Neural cell (in vitro differentiated cells): Measurements from ENCODE around the gene LPCAT3. TPM values are rescaled to one million over a fixed set of nuclear protein-coding genes. Genes with fewer than 3 reads are reported as not detected.

ENCODE experiments used
- H2AFZ ChIP-seq: fragments of 200-600, 300-800 bp; sonication (generic), shearing (Covaris generic); 2 replicates; pipeline ENCODE4 v1.6.0; 2014; ENCODE audit warnings: low read depth, mild to moderate bottlenecking, antibody characterized with exemption, low read length, moderate library complexity
- H3F3A ChIP-seq: fragments of 200-600 bp; shearing (Covaris generic); 2 replicates; pipeline ENCODE4 v1.6.1; 2016; ENCODE audit warnings: mild to moderate bottlenecking, moderate library complexity, mixed read lengths, antibody characterized with exemption, low read length; ENCODE audit not compliant: insufficient read depth, poor library complexity, severe bottlenecking
- H3K27ac ChIP-seq: fragments of 200-600, 300-800 bp; sonication (generic), shearing (Covaris generic); 2 replicates; pipeline ENCODE4 v1.5.1; 2014; ENCODE audit warnings: mild to moderate bottlenecking, low read length, moderate library complexity
- H3K27me3 ChIP-seq: fragments of 300-800, 200-600 bp; sonication (generic), shearing (Covaris generic); 2 replicates; pipeline ENCODE4 v1.6.0; 2014; ENCODE audit warnings: mild to moderate bottlenecking, low read depth, low read length, moderate library complexity; ENCODE audit not compliant: insufficient read depth
- H3K36me3 ChIP-seq: fragments of 300-800, 200-600 bp; sonication (generic), shearing (Covaris generic); 2 replicates; pipeline ENCODE4 v1.5.1; 2014; ENCODE audit warnings: mild to moderate bottlenecking, antibody characterized with exemption, low read length, moderate library complexity; ENCODE audit not compliant: insufficient read depth
- H3K4me2 ChIP-seq: fragments of 300-800, 200-600 bp; sonication (generic), shearing (Covaris generic); 2 replicates; pipeline ENCODE4 v1.6.0; 2014; ENCODE audit warnings: mild to moderate bottlenecking, low read length
- H3K4me3 ChIP-seq: fragments of 300-800, 200-600 bp; sonication (generic), shearing (Covaris generic); 2 replicates; pipeline ENCODE4 v1.5.1; 2014; ENCODE audit warnings: mild to moderate bottlenecking, low read length, moderate library complexity
- H3K79me2 ChIP-seq: fragments of 200-600 bp; shearing (Covaris generic); replicated peaks from 2 replicates; pipeline ENCODE4 v1.6.0; 2014; ENCODE audit warnings: mild to moderate bottlenecking, low read length, moderate library complexity; ENCODE audit not compliant: insufficient read depth
- H3K9ac ChIP-seq: fragments of 300-800, 200-600 bp; sonication (generic), shearing (Covaris generic); 2 replicates; pipeline ENCODE4 v1.6.1; 2016; ENCODE audit warnings: mild to moderate bottlenecking, low read length, mixed read lengths
- H3K9me2 ChIP-seq: fragments of 200-600 bp; shearing (Covaris generic); 2 replicates; pipeline ENCODE4 v1.6.1; 2016; ENCODE audit warnings: mild to moderate bottlenecking, low read length, mixed read lengths; ENCODE audit not compliant: insufficient read depth
- H3K9me3 ChIP-seq: fragments of 200-600, 300-800 bp; sonication (generic), shearing (Covaris generic); 2 replicates; pipeline ENCODE4 v1.6.1; 2016; ENCODE audit warnings: mild to moderate bottlenecking, mixed run types, low read length, moderate library complexity, mixed read lengths
- H4K20me1 ChIP-seq: fragments of 200-600 bp; shearing (Covaris generic); 2 replicates; pipeline ENCODE4 v1.6.1; 2016; ENCODE audit warnings: mild to moderate bottlenecking, mixed run types; ENCODE audit not compliant: insufficient read depth
- EP300 ChIP-seq: fragments of 450-650 bp; conservative IDR thresholded peaks from 2 replicates; pipeline ENCODE4 v1.6.1; 2014; ENCODE audit warnings: antibody characterized with exemption, mild to moderate bottlenecking, moderate library complexity; ENCODE audit not compliant: poor library complexity, severe bottlenecking
- EZH2 ChIP-seq: fragments of 200-600, 300-800 bp; shearing (Covaris generic), sonication (generic); IDR thresholded peaks from 2 replicates; pipeline ENCODE4 v1.6.1; 2014; ENCODE audit warnings: antibody characterized with exemption, low read length, borderline replicate concordance, mild to moderate bottlenecking; ENCODE audit not compliant: insufficient read depth, poor library complexity, severe bottlenecking
- MXI1 ChIP-seq: fragments of 450-650 bp; conservative IDR thresholded peaks from 2 replicates; pipeline ENCODE4 v1.6.1; 2014; ENCODE audit warnings: antibody characterized with exemption, mild to moderate bottlenecking; ENCODE audit not compliant: poor library complexity, severe bottlenecking
- POLR2AphosphoS5 ChIP-seq: IDR thresholded peaks from 2 replicates; pipeline ENCODE4 v1.6.1; 2012
- RAD21 ChIP-seq: fragments of 450-650 bp; conservative IDR thresholded peaks from 2 replicates; pipeline ENCODE4 v1.6.1; 2014; ENCODE audit warnings: antibody characterized with exemption, mild to moderate bottlenecking, moderate library complexity
- SMC3 ChIP-seq: fragments of 450-650 bp; conservative IDR thresholded peaks from 2 replicates; pipeline ENCODE4 v1.6.1; 2014; ENCODE audit warnings: antibody characterized with exemption, mild to moderate bottlenecking, moderate library complexity; ENCODE audit not compliant: poor library complexity
- TAF1 ChIP-seq: IDR thresholded peaks from 2 replicates; pipeline ENCODE4 v1.6.1; 2012; ENCODE audit warnings: low read depth
- polyA plus RNA-seq: library from polyadenylated mRNA; depleted of rRNA; stranded (reverse); fragments of >200 nt; gene quantifications from 2 replicates; pipeline ENCODE4 v1.2.3, GENCODE V29; 2014
- TF ChIP-seq, protein P1 (sequence below): IDR thresholded peaks from 2 replicates; pipeline ENCODE4 v1.6.1; 2012; ENCODE audit warnings: borderline replicate concordance
- TF ChIP-seq, protein P2 (sequence below): fragments of 450-650 bp; IDR thresholded peaks from 2 replicates; pipeline ENCODE4 v1.5.1; 2014; ENCODE audit warnings: antibody characterized with exemption, mild to moderate bottlenecking, moderate library complexity; ENCODE audit not compliant: poor library complexity, severe bottlenecking

LPCAT3 gene
- polyA plus RNA-seq, 1 donor from 2014 or later: 14.4 TPM

DNA sequence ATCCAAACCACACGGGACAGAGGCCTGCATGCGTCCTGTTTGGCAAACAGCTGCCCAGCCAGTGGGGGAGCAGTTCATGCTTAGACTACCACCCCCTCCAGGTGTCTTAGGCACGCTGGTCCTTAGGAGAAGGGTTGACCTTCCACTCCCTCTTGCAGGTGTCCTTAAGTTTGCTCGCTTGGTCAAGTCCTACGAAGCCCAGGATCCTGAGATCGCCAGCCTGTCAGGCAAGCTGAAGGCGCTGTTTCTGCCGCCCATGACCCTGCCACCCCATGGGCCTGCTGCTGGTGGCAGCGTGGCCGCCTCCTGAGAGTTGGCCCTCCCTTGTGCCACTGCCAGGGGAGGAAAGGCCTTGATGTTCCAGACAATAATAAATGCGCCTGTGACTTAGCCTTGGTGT, 72.7 kb downstream of the LPCAT3 start:
- Histone ChIP-seq H3K9ac (peak overlapping the region; percentile 92), H3K79me2 (no peaks in the 10 kb centered on the region), H3K9me3 (no peaks in the 10 kb centered on the region), H3K27me3 (no peaks in the 10 kb centered on the region), H3K4me2 (no peak overlapping the region), H3K9me2 (no peaks in the 10 kb centered on the region), H2AFZ (no peak overlapping the region), H3K27ac (no peak overlapping the region), H4K20me1 (no peaks in the 10 kb centered on the region), H3K4me3 (peak overlapping the region; percentile 83), H3K36me3 (no peaks in the 10 kb centered on the region), H3F3A (peaks cover 4% of the 10 kb centered on the region)
- TF ChIP-seq TAF1 (no peak), MXI1 (no peak), EZH2 (no peak), RAD21 (no peak), SMC3 (no peak), POLR2AphosphoS5 (no peak), EP300 (no peak)
- TF ChIP-seq, protein P1, sequence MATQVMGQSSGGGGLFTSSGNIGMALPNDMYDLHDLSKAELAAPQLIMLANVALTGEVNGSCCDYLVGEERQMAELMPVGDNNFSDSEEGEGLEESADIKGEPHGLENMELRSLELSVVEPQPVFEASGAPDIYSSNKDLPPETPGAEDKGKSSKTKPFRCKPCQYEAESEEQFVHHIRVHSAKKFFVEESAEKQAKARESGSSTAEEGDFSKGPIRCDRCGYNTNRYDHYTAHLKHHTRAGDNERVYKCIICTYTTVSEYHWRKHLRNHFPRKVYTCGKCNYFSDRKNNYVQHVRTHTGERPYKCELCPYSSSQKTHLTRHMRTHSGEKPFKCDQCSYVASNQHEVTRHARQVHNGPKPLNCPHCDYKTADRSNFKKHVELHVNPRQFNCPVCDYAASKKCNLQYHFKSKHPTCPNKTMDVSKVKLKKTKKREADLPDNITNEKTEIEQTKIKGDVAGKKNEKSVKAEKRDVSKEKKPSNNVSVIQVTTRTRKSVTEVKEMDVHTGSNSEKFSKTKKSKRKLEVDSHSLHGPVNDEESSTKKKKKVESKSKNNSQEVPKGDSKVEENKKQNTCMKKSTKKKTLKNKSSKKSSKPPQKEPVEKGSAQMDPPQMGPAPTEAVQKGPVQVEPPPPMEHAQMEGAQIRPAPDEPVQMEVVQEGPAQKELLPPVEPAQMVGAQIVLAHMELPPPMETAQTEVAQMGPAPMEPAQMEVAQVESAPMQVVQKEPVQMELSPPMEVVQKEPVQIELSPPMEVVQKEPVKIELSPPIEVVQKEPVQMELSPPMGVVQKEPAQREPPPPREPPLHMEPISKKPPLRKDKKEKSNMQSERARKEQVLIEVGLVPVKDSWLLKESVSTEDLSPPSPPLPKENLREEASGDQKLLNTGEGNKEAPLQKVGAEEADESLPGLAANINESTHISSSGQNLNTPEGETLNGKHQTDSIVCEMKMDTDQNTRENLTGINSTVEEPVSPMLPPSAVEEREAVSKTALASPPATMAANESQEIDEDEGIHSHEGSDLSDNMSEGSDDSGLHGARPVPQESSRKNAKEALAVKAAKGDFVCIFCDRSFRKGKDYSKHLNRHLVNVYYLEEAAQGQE: no peak
- TF ChIP-seq, protein P2, sequence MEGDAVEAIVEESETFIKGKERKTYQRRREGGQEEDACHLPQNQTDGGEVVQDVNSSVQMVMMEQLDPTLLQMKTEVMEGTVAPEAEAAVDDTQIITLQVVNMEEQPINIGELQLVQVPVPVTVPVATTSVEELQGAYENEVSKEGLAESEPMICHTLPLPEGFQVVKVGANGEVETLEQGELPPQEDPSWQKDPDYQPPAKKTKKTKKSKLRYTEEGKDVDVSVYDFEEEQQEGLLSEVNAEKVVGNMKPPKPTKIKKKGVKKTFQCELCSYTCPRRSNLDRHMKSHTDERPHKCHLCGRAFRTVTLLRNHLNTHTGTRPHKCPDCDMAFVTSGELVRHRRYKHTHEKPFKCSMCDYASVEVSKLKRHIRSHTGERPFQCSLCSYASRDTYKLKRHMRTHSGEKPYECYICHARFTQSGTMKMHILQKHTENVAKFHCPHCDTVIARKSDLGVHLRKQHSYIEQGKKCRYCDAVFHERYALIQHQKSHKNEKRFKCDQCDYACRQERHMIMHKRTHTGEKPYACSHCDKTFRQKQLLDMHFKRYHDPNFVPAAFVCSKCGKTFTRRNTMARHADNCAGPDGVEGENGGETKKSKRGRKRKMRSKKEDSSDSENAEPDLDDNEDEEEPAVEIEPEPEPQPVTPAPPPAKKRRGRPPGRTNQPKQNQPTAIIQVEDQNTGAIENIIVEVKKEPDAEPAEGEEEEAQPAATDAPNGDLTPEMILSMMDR: no peak

DNA sequence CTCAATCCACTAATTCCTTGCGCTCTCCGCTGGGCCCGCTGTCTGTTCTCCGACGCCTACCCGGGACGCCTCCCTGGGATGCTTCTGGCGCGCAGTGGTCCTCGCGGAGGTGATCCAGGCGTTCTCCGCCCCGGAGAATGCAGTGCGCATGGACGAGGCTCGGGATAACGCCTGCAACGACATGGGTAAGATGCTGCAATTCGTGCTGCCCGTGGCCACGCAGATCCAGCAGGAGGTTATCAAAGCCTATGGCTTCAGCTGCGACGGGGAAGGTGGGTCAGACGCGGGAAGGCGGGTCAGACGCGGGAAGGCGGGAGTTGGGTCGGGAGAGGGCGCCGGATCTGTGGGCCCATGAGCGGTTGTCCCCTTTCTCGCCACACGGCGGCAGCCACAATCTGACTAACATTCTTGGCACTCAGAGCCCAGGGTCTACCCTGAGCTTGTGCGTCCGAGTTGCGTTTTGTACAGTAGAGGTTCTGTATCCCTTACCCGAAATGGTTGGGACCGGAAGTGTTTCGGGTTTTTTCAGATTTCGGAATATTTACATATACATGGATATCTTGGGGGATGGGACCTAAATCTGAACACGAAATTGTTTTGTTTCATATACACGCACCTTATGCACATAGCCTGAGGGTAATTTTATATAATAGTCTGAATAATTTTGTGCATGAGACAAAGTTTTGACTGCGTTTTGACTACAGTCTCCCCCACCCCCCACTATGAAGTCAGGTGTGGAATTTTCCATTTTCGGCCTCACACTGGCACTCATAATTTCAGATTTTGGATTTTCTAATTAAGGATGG, 73.7 kb downstream of the LPCAT3 start:
- Histone ChIP-seq H3K27me3 (no peaks in the 10 kb centered on the region), H2AFZ (peak overlapping the region; percentile 23), H3K9me3 (no peaks in the 10 kb centered on the region), H3K4me3 (peak overlapping the region; percentile 83), H3K36me3 (no peaks in the 10 kb centered on the region), H3K9me2 (no peaks in the 10 kb centered on the region), H3K9ac (peak overlapping the region; percentile 92), H3K4me2 (peak overlapping the region; percentile 63), H3K79me2 (no peaks in the 10 kb centered on the region), H3F3A (peaks cover 4% of the 10 kb centered on the region), H3K27ac (peak overlapping the region; percentile 94), H4K20me1 (no peaks in the 10 kb centered on the region)
- TF ChIP-seq SMC3 (peak; percentile 93), TAF1 (no peak), RAD21 (peak; percentile 90), EZH2 (no peak), POLR2AphosphoS5 (peak; percentile 80), EP300 (no peak), MXI1 (peak; percentile 65)
- TF ChIP-seq, protein P2: peak; percentile 98
- TF ChIP-seq, protein P1: peak; percentile 60
